ENCODE results near the gene RALGAPA1. TPM values are rescaled to one million over a fixed set of nuclear protein-coding genes. Genes with fewer than 3 reads are reported as not detected.

RALGAPA1 gene
- polyA plus RNA-seq, 1 donor from 2014 or later: 73.3 TPM

GRCh38 chr14:35531960-35532747 lies 276.9 kb downstream of the RALGAPA1 start:
- H3K9me3 ChIP-seq (ENCODE audit: low read length): no peaks in the 10 kb centered on the region
- no peaks in the 10 kb centered on the region for H3K36me3 ChIP-seq (ENCODE audit: insufficient read depth, low read length)
- no peaks in the 10 kb centered on the region for H3K79me2 ChIP-seq (replicated peaks; ENCODE audit: insufficient read depth, low read length)
- H4K20me1 ChIP-seq (ENCODE audit: insufficient read depth): no peaks in the 10 kb centered on the region
- no peak for TF ChIP-seq CTCF (IDR thresholded peaks at IDR 0.05; ENCODE audit: poor library complexity, severe bottlenecking)
- TF ChIP-seq MXI1 (conservative IDR thresholded peaks at IDR 0.05; ENCODE audit: poor library complexity, severe bottlenecking): no peak
- TF ChIP-seq RAD21 (conservative IDR thresholded peaks at IDR 0.05): no peak
- no peak for TF ChIP-seq EP300 (conservative IDR thresholded peaks at IDR 0.05; ENCODE audit: poor library complexity, severe bottlenecking)
- no peak for TF ChIP-seq SMC3 (conservative IDR thresholded peaks at IDR 0.05; ENCODE audit: poor library complexity)
- H3K4me2 ChIP-seq (ENCODE audit: low read length): no peak overlapping the region
- H3K9ac ChIP-seq (ENCODE audit: low read length): no peak overlapping the region
- H3F3A ChIP-seq (ENCODE audit: insufficient read depth, low read length, poor library complexity, severe bottlenecking): no peaks in the 10 kb centered on the region
- H3K27ac ChIP-seq (ENCODE audit: low read length): no peak overlapping the region
- no peak overlapping the region for H3K4me3 ChIP-seq (ENCODE audit: low read length)
- peaks cover 71% of the 10 kb centered on the region for H3K27me3 ChIP-seq (ENCODE audit: insufficient read depth, low read depth, low read length)
- no peak overlapping the region for H2AFZ ChIP-seq (ENCODE audit: low read depth, low read length)
- H3K9me2 ChIP-seq (ENCODE audit: insufficient read depth, low read length): no peaks in the 10 kb centered on the region

- Histone ChIP-seq H3K4me2 (ENCODE audit: low read length) (no peak overlapping the region), H3K9me2 (ENCODE audit: insufficient read depth, low read length) (no peaks in the 10 kb centered on the region), H3K27me3 (ENCODE audit: insufficient read depth, low read depth, low read length) (peaks cover 20% of the 10 kb centered on the region), H3K79me2 (replicated peaks; ENCODE audit: insufficient read depth, low read length) (no peaks in the 10 kb centered on the region), H3K27ac (ENCODE audit: low read length) (no peak overlapping the region), H3K36me3 (ENCODE audit: insufficient read depth, low read length) (no peaks in the 10 kb centered on the region), H3K9me3 (ENCODE audit: low read length) (no peaks in the 10 kb centered on the region), H3K9ac (ENCODE audit: low read length) (no peak overlapping the region), H3K4me3 (ENCODE audit: low read length) (no peak overlapping the region), H2AFZ (ENCODE audit: low read depth, low read length) (no peak overlapping the region), H4K20me1 (ENCODE audit: insufficient read depth) (no peaks in the 10 kb centered on the region), H3F3A (ENCODE audit: insufficient read depth, low read length, poor library complexity, severe bottlenecking) (no peaks in the 10 kb centered on the region)
- TF ChIP-seq SMC3 (conservative IDR thresholded peaks at IDR 0.05; ENCODE audit: poor library complexity) (no peak), RAD21 (conservative IDR thresholded peaks at IDR 0.05) (no peak), MXI1 (conservative IDR thresholded peaks at IDR 0.05; ENCODE audit: poor library complexity, severe bottlenecking) (no peak), CTCF (IDR thresholded peaks at IDR 0.05; ENCODE audit: poor library complexity, severe bottlenecking) (no peak)
Measured at GRCh38 chr14:35526962-35527361, 282.1 kb downstream of the RALGAPA1 start.

- no peak overlapping the region for H2AFZ ChIP-seq (ENCODE audit: low read depth, low read length)
- no peaks in the 10 kb centered on the region for H3K9me2 ChIP-seq (ENCODE audit: insufficient read depth, low read length)
- no peak for TF ChIP-seq MXI1 (conservative IDR thresholded peaks at IDR 0.05; ENCODE audit: poor library complexity, severe bottlenecking)
- no peaks in the 10 kb centered on the region for H3K9me3 ChIP-seq (ENCODE audit: low read length)
- no peak overlapping the region for H3K27ac ChIP-seq (ENCODE audit: low read length)
- H3K36me3 ChIP-seq (ENCODE audit: insufficient read depth, low read length): no peaks in the 10 kb centered on the region
- no peak overlapping the region for H3K9ac ChIP-seq (ENCODE audit: low read length)
- H3K4me3 ChIP-seq (ENCODE audit: low read length): no peak overlapping the region
- H3K4me2 ChIP-seq (ENCODE audit: low read length): no peak overlapping the region
- H4K20me1 ChIP-seq (ENCODE audit: insufficient read depth): no peaks in the 10 kb centered on the region
- H3K79me2 ChIP-seq (replicated peaks; ENCODE audit: insufficient read depth, low read length): no peaks in the 10 kb centered on the region
- H3F3A ChIP-seq (ENCODE audit: insufficient read depth, low read length, poor library complexity, severe bottlenecking): no peaks in the 10 kb centered on the region
- H3K27me3 ChIP-seq (ENCODE audit: insufficient read depth, low read depth, low read length): peaks cover 7% of the 10 kb centered on the region
Measured at GRCh38 chr14:35525695-35526094, 283.4 kb downstream of the RALGAPA1 start.

All from neural cell (in vitro differentiated cells).